Pulmonary artery endothelial cell (primary cell): ENCODE results near the gene TARS2. TPM values are rescaled to one million over a fixed set of nuclear protein-coding genes. Genes with fewer than 3 reads are reported as not detected.

Experiments
- DNase-seq: peaks from one replicate; pipeline ENCODE4 v3.0.0-alpha.2; 2011; ENCODE audit warnings: low read depth, low spot score
- total RNA-seq: library from RNA; depleted of rRNA; stranded (reverse); fragments of >200 nt; gene quantifications from 2 replicates; pipeline ENCODE4 v1.2.3, GENCODE V29; 2014

Gene TARS2
- total RNA-seq, 1 donor from 2014 or later, result 14.4 TPM

GRCh38 chr1:150536836-150537731, 49.9 kb downstream of the TARS2 start:
- DNase-seq, result no peak

- no peak for DNase-seq
Measured at GRCh38 chr1:150537732-150538684, 50.8 kb downstream of the TARS2 start.

GRCh38 chr1:150543500-150544143, 56.4 kb downstream of the TARS2 start:
- no peak for DNase-seq

GRCh38 chr1:150544204-150544603, 57.0 kb downstream of the TARS2 start:
- no peak for DNase-seq

- no peak for DNase-seq
Measured at GRCh38 chr1:150545486-150546032, 58.3 kb downstream of the TARS2 start.

GRCh38 chr1:150546294-150546937, 59.2 kb downstream of the TARS2 start:
- no peak for DNase-seq

GRCh38 chr1:150548324-150548631, 61.1 kb downstream of the TARS2 start:
- DNase-seq, result no peak

GRCh38 chr1:150548632-150549495, 61.6 kb downstream of the TARS2 start, which contains the start of gene ADAMTSL4:
Gene ADAMTSL4 (plus strand): TSS chr1:150549408. CDS start chr1:150552289, 2,881 bp downstream.
- DNase-seq, result no peak

- no peak for DNase-seq
Measured at GRCh38 chr1:150549496-150550221, 62.4 kb downstream of the TARS2 start.

GRCh38 chr1:150550222-150551050, 63.2 kb downstream of the TARS2 start:
- no peak for DNase-seq

GRCh38 chr1:150551051-150551783, 64.0 kb downstream of the TARS2 start:
- no peak for DNase-seq

- DNase-seq, result no peak
Measured at GRCh38 chr1:150551784-150552127, 64.5 kb downstream of the TARS2 start.

- DNase-seq, result no peak
Measured at GRCh38 chr1:150552128-150552910, 65.1 kb downstream of the TARS2 start.

- no peak for DNase-seq
Measured at GRCh38 chr1:150552911-150553289, 65.7 kb downstream of the TARS2 start.

GRCh38 chr1:150553392-150554085, 66.3 kb downstream of the TARS2 start:
- DNase-seq, result no peak

GRCh38 chr1:150554086-150554452, 66.8 kb downstream of the TARS2 start:
- no peak for DNase-seq
